Subcutaneous adipose tissue (tissue), 4 donors: ENCODE measurements around the gene WLS. TPM values are rescaled to one million over a fixed set of nuclear protein-coding genes. Genes with fewer than 3 reads are reported as not detected.

Experiments
- CTCF ChIP-seq: fragments of 450-650 bp; IDR thresholded peaks from one replicate; pipeline ENCODE4 v1.5.1; 2016; ENCODE audit warnings: low read depth, mild to moderate bottlenecking, control low read depth, antibody characterized with exemption, moderate library complexity
- total RNA-seq, 4 donors: library from RNA; depleted of rRNA; stranded (reverse); fragments of >200 nt; gene quantifications; one replicate each; pipeline ENCODE4 v1.1.0, GENCODE V29; 2016

WLS gene
- total RNA-seq, 4 donors from 2014 or later: 44.7 to 58.3 (median 51.5) TPM

- TF ChIP-seq CTCF: no peak
Measured at GRCh38 chr1:68181165-68181556, 51.2 kb downstream of the WLS start.

GRCh38 chr1:68180441-68181164, 51.7 kb downstream of the WLS start:
- no peak for TF ChIP-seq CTCF

- TF ChIP-seq CTCF: no peak
Measured at GRCh38 chr1:68178821-68179490, 53.4 kb downstream of the WLS start.

GRCh38 chr1:68175621-68176398, 56.5 kb downstream of the WLS start:
- TF ChIP-seq CTCF: no peak

GRCh38 chr1:68174738-68175113, 57.6 kb downstream of the WLS start:
- no peak for TF ChIP-seq CTCF

GRCh38 chr1:68173936-68174737, 58.2 kb downstream of the WLS start:
- TF ChIP-seq CTCF: no peak
